Measurements from ENCODE around the gene IKZF1.

The IKZF1 gene

GRCh38 chr7:50355817-50356178 is 51.3 kb downstream of the IKZF1 start:
- no peak for DNase-seq (ENCODE audit: low read depth in 2 of 2)

- no peak for DNase-seq (ENCODE audit: low read depth in 2 of 2)
Observed at GRCh38 chr7:50356212-50356944, 51.9 kb downstream of the IKZF1 start.

- DNase-seq (ENCODE audit: low read depth in 2 of 2): no peak
Observed at GRCh38 chr7:50356945-50357268, 52.4 kb downstream of the IKZF1 start.

- no peak for DNase-seq (ENCODE audit: low read depth in 2 of 2)
Observed at GRCh38 chr7:50357426-50357825, 52.9 kb downstream of the IKZF1 start.

- DNase-seq (ENCODE audit: low read depth in 2 of 2): no peak
Observed at GRCh38 chr7:50358041-50358705, 53.7 kb downstream of the IKZF1 start.

GRCh38 chr7:50358779-50359178 is 54.3 kb downstream of the IKZF1 start:
- DNase-seq (ENCODE audit: low read depth in 2 of 2): no peak

GRCh38 chr7:50359258-50359994 is 54.9 kb downstream of the IKZF1 start:
- DNase-seq (ENCODE audit: low read depth in 2 of 2): no peak

GRCh38 chr7:50359995-50360925 is 55.7 kb downstream of the IKZF1 start:
- peak in 1 of 2 donors; percentile 70 for DNase-seq (ENCODE audit: low read depth in 2 of 2)

GRCh38 chr7:50362142-50362541 is 57.6 kb downstream of the IKZF1 start:
- DNase-seq (ENCODE audit: low read depth in 2 of 2): no peak

- DNase-seq (ENCODE audit: low read depth in 2 of 2): no peak
Observed at GRCh38 chr7:50362712-50363282, 58.3 kb downstream of the IKZF1 start.

- DNase-seq (ENCODE audit: low read depth in 2 of 2): no peak
Observed at GRCh38 chr7:50363327-50364060, 59.0 kb downstream of the IKZF1 start.

- no peak for DNase-seq (ENCODE audit: low read depth in 2 of 2)
Observed at GRCh38 chr7:50364645-50365044, 60.1 kb downstream of the IKZF1 start.

- DNase-seq (ENCODE audit: low read depth in 2 of 2): no peak
Observed at GRCh38 chr7:50366311-50366710, 61.8 kb downstream of the IKZF1 start.

GRCh38 chr7:50367100-50367499 is 62.6 kb downstream of the IKZF1 start:
- DNase-seq (ENCODE audit: low read depth in 2 of 2): no peak

GRCh38 chr7:50367570-50367969 is 63.1 kb downstream of the IKZF1 start:
- no peak for DNase-seq (ENCODE audit: low read depth in 2 of 2)

- no peak for DNase-seq (ENCODE audit: low read depth in 2 of 2)
Observed at GRCh38 chr7:50368366-50368765, 63.9 kb downstream of the IKZF1 start.

- no peak for DNase-seq (ENCODE audit: low read depth in 2 of 2)
Observed at GRCh38 chr7:50369143-50370026, 64.9 kb downstream of the IKZF1 start.

GRCh38 chr7:50370884-50371283 is 66.4 kb downstream of the IKZF1 start:
- DNase-seq (ENCODE audit: low read depth in 2 of 2): no peak

- no peak for DNase-seq (ENCODE audit: low read depth in 2 of 2)
Observed at GRCh38 chr7:50371551-50372021, 67.1 kb downstream of the IKZF1 start.

- no peak for DNase-seq (ENCODE audit: low read depth in 2 of 2)
Observed at GRCh38 chr7:50372923-50373322, 68.4 kb downstream of the IKZF1 start.
